OCI-LY1 (cell line): Measurements from ENCODE around the gene LYPLA2.

ENCODE experiments used
- H2AFZ ChIP-seq: fragments of 200-600 bp; sonication (generic), shearing (Covaris generic); 2 replicates; pipeline ENCODE4 v1.6.0; 2014; ENCODE audit warnings: antibody characterized with exemption, mild to moderate bottlenecking, low read length
- H3F3A ChIP-seq: fragments of 200-600 bp; sonication (generic), shearing (Covaris generic); 2 replicates; pipeline ENCODE4 v1.6.0; 2014; ENCODE audit warnings: mild to moderate bottlenecking, antibody characterized with exemption, low read length, moderate library complexity; ENCODE audit not compliant: insufficient read depth
- H3K27ac ChIP-seq: fragments of 200-600 bp; sonication (generic); 2 replicates; pipeline ENCODE4 v1.5.1; 2014; ENCODE audit warnings: low read length, mixed run types, mild to moderate bottlenecking, low read depth; ENCODE audit not compliant: poor library complexity, severe bottlenecking
- H3K27me3 ChIP-seq: fragments of 200-600 bp; sonication (generic); 2 replicates; pipeline ENCODE4 v1.6.0; 2014; ENCODE audit warnings: antibody characterized with exemption, mild to moderate bottlenecking, low read length, moderate library complexity; ENCODE audit not compliant: insufficient read depth
- H3K36me3 ChIP-seq: fragments of 200-600 bp; sonication (generic); 2 replicates; pipeline ENCODE4 v1.6.1; 2014; ENCODE audit warnings: mild to moderate bottlenecking, antibody characterized with exemption, low read length, moderate library complexity, mixed read lengths; ENCODE audit not compliant: insufficient read depth
- H3K4me1 ChIP-seq: fragments of 200-600 bp; sonication (generic); 2 replicates; pipeline ENCODE4 v1.5.1; 2014; ENCODE audit warnings: mild to moderate bottlenecking, low read length, moderate library complexity; ENCODE audit not compliant: insufficient read depth, severe bottlenecking
- H3K4me2 ChIP-seq: fragments of 200-600 bp; sonication (generic), shearing (Covaris generic); 2 replicates; pipeline ENCODE4 v1.6.1; 2014; ENCODE audit warnings: low read length
- H3K4me3 ChIP-seq: fragments of 200-600 bp; sonication (generic); 2 replicates; pipeline ENCODE4 v1.5.1; 2014; ENCODE audit warnings: low read length, low read depth, mild to moderate bottlenecking, mixed read lengths; ENCODE audit not compliant: poor library complexity, severe bottlenecking
- H3K79me2 ChIP-seq: fragments of 200-600 bp; shearing (Covaris generic); 2 replicates; pipeline ENCODE4 v1.6.1; 2016; ENCODE audit warnings: mixed run types, low read length, mixed read lengths; ENCODE audit not compliant: insufficient read depth
- H3K9ac ChIP-seq: fragments of 200-600 bp; sonication (generic), shearing (Covaris generic); 2 replicates; pipeline ENCODE4 v1.6.1; 2014; ENCODE audit warnings: mild to moderate bottlenecking, low read length, mixed read lengths
- H3K9me2 ChIP-seq: fragments of 200-600 bp; sonication (generic), shearing (Covaris generic); 2 replicates; pipeline ENCODE4 v1.6.1; 2014; ENCODE audit warnings: low read depth, mild to moderate bottlenecking, low read length, mixed read lengths
- H3K9me3 ChIP-seq: fragments of 200-600 bp; shearing (Covaris generic); 2 replicates; pipeline ENCODE4 v1.6.1; 2014; ENCODE audit warnings: low read length, mixed read lengths
- H4K20me1 ChIP-seq: fragments of 200-600 bp; sonication (generic), shearing (Covaris generic); 2 replicates; pipeline ENCODE4 v1.6.0; 2016; ENCODE audit warnings: mild to moderate bottlenecking, low read length; ENCODE audit not compliant: insufficient read depth
- EZH2 ChIP-seq: fragments of 200-600 bp; sonication (generic), shearing (Covaris generic); IDR thresholded peaks from 2 replicates; pipeline ENCODE4 v1.8.0; 2017; ENCODE audit warnings: borderline replicate concordance, mixed run types, mild to moderate bottlenecking, antibody characterized with exemption, low read length, moderate library complexity, mixed read lengths
- TF ChIP-seq, protein P1 (sequence below): fragments of 200-600 bp; sonication (generic), shearing (Covaris generic); IDR thresholded peaks from 2 replicates; pipeline ENCODE4 v1.5.1; 2017; ENCODE audit warnings: mild to moderate bottlenecking, antibody characterized with exemption, low read length, moderate library complexity, mixed read lengths

The LYPLA2 gene

DNA sequence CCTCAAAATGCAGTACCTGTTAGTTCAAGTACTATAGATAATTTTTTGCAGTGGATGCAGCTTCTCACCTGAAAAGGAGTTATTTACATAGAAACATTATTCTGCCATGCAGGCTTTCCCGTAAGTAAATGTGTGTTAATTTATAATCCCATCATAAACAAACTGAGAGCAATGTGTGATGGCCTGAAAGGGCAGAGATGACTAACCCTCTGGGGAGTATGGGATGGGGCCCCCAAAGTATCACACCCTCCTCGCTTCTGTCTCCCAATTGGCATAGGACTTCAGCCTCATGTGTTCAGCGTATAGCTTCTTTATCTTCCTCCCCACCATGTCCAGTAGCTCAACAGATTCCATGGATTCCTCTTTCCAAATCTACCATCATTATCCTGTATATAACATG lies 26.7 kb downstream of the LYPLA2 start:
- no peak overlapping the region for H3K9ac ChIP-seq
- no peaks in the 10 kb centered on the region for H4K20me1 ChIP-seq
- TF ChIP-seq, protein P1, sequence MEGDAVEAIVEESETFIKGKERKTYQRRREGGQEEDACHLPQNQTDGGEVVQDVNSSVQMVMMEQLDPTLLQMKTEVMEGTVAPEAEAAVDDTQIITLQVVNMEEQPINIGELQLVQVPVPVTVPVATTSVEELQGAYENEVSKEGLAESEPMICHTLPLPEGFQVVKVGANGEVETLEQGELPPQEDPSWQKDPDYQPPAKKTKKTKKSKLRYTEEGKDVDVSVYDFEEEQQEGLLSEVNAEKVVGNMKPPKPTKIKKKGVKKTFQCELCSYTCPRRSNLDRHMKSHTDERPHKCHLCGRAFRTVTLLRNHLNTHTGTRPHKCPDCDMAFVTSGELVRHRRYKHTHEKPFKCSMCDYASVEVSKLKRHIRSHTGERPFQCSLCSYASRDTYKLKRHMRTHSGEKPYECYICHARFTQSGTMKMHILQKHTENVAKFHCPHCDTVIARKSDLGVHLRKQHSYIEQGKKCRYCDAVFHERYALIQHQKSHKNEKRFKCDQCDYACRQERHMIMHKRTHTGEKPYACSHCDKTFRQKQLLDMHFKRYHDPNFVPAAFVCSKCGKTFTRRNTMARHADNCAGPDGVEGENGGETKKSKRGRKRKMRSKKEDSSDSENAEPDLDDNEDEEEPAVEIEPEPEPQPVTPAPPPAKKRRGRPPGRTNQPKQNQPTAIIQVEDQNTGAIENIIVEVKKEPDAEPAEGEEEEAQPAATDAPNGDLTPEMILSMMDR: no peak
- TF ChIP-seq EZH2: no peak
- no peak overlapping the region for H3K4me2 ChIP-seq
- H3K9me2 ChIP-seq: no peaks in the 10 kb centered on the region
- H3F3A ChIP-seq: no peaks in the 10 kb centered on the region; the same call in 1 of the 2 replicates
- no peaks in the 10 kb centered on the region for H3K4me1 ChIP-seq
- no peaks in the 10 kb centered on the region for H3K9me3 ChIP-seq
- no peaks in the 10 kb centered on the region for H3K79me2 ChIP-seq
- no peak overlapping the region for H3K27ac ChIP-seq
- H3K4me3 ChIP-seq: no peak overlapping the region
- peaks cover 30% of the 10 kb centered on the region; the same call in 1 of the 2 replicates for H3K36me3 ChIP-seq
- H2AFZ ChIP-seq: no peak overlapping the region
- H3K27me3 ChIP-seq: no peaks in the 10 kb centered on the region

DNA sequence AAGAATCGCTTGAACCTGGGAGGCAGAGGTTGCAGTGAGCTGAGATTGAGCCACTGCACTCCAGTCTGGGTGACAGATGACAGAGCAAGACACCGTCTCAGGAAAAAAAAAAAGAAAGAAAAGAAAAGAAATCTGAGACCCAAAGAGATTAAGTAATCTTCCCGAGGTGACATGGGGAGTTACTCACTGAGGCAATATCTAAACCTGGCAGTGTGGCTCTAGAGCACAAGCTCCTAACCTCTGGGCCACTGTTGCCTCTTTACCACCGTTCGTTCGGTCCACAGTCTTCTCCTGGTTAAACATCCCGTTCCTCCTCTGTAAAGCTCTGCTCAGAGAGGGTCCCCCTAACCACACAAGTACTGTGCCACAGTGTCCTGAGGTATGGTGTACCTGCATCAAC lies 32.8 kb downstream of the LYPLA2 start:
- Histone ChIP-seq H3K4me3 (peak overlapping the region; percentile 85), H3K27ac (no peak overlapping the region)

DNA sequence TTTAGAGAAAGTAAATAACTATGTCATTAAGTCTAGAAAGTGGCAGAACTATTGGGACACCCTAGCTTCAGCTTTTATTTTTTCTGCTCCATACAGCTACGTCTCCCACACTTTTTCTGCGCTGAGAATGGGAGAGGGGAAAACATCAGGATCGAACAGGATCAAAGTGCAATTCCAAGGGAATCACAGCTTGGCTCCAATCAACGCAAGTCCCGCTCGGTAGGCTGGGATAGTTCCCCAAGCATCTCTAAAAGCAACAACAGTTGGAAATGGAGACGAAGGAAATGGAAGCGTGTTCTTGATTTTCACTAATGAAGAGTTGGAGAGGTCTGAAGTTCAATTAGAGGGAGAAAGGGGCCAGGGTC lies 33.7 kb downstream of the LYPLA2 start:
- Histone ChIP-seq H3K4me1 (peaks cover 18% of the 10 kb centered on the region), H3K9me2 (no peaks in the 10 kb centered on the region), H3K79me2 (no peaks in the 10 kb centered on the region), H4K20me1 (no peaks in the 10 kb centered on the region), H3K9me3 (no peaks in the 10 kb centered on the region), H3K36me3 (peaks cover 1% of the 10 kb centered on the region; the same call in 1 of the 2 replicates), H3K27ac (peak overlapping the region; percentile 55), H2AFZ (no peak overlapping the region), H3F3A (peaks cover 7% of the 10 kb centered on the region; the same call in 1 of the 2 replicates), H3K4me3 (peak overlapping the region; percentile 85), H3K27me3 (no peaks in the 10 kb centered on the region), H3K9ac (peak overlapping the region; percentile 93), H3K4me2 (peak overlapping the region; percentile 72)
- no peak for TF ChIP-seq EZH2
- TF ChIP-seq, protein P1: no peak

More for the DNA sequence above, 32.8 kb downstream of the LYPLA2 start:
- Histone ChIP-seq H3K4me2 (peak overlapping the region; percentile 72; the same call in 1 of the 2 replicates), H3K9me2 (no peaks in the 10 kb centered on the region), H3F3A (peaks cover 7% of the 10 kb centered on the region; the same call in 1 of the 2 replicates), H3K9me3 (no peaks in the 10 kb centered on the region), H3K36me3 (peaks cover 3% of the 10 kb centered on the region; the same call in 1 of the 2 replicates), H4K20me1 (no peaks in the 10 kb centered on the region), H3K4me1 (peaks cover 18% of the 10 kb centered on the region), H2AFZ (no peak overlapping the region), H3K9ac (no peak overlapping the region; the same call in 1 of the 2 replicates), H3K79me2 (no peaks in the 10 kb centered on the region), H3K27me3 (no peaks in the 10 kb centered on the region)
- TF ChIP-seq, protein P1: no peak
- no peak for TF ChIP-seq EZH2
